Natural killer cell treated with Interleukin-12 subunit alpha and Interleukin-12 subunit beta and Interleukin-15 and Interleukin-18, amount 100 ng/mL, for 72 hours (primary cell): Measurements from ENCODE around the gene C1orf87. TPM values are rescaled to one million over a fixed set of nuclear protein-coding genes. Genes with fewer than 3 reads are reported as not detected.

Source experiments
- ATAC-seq, 2 donors: fragments of 150-1000 bp; cut with Tn5 transposase in 1 of 2; sonication (Bioruptor Pico), chemical (Tn5 transposase) in 1 of 2; 2 replicates each; pipeline ENCODE4 v1.10.0; 2021
- DNase-seq: peaks from one replicate; pipeline ENCODE4 v3.0.0; 2022; ENCODE audit warnings: low spot score
- H3K27ac Mint-ChIP-seq, 2 donors: 1 replicate in 1 of 2; 2 replicates in 1 of 2; pipeline ENCODE4 v1.8.0; 2022; ENCODE audit warnings: mixed read lengths in 2 of 2, mild to moderate bottlenecking in 1 of 2, moderate library complexity in 1 of 2
- H3K27me3 Mint-ChIP-seq, 2 donors: 1 replicate in 1 of 2; 2 replicates in 1 of 2; pipeline ENCODE4 v1.8.0; 2022; ENCODE audit warnings: mixed read lengths in 2 of 2
- H3K36me3 Mint-ChIP-seq: one replicate; pipeline ENCODE4 v1.8.0; 2022; ENCODE audit warnings: mixed read lengths
- H3K4me1 Mint-ChIP-seq, 2 donors: 1 replicate in 1 of 2; 2 replicates in 1 of 2; pipeline ENCODE4 v1.8.0; 2022; ENCODE audit warnings: low read depth in 2 of 2, mixed read lengths in 2 of 2, mild to moderate bottlenecking in 1 of 2
- H3K4me3 Mint-ChIP-seq: one replicate; pipeline ENCODE4 v1.8.0; 2022; ENCODE audit warnings: mixed read lengths
- H3K9me3 Mint-ChIP-seq: 2 replicates; pipeline ENCODE4 v1.8.0; 2022; ENCODE audit warnings: mixed read lengths
- total RNA-seq, 2 donors: library from RNA; stranded (reverse); gene quantifications; one replicate each; pipeline ENCODE4 v1.2.3, GENCODE V29; 2022

Gene C1orf87
- total RNA-seq, 2 donors from 2014 or later, result not detected

GRCh38 chr1:59999006-59999405 lies 74.6 kb downstream of the C1orf87 start:
- no peak overlapping the region for H3K27ac Mint-ChIP-seq
- ATAC-seq, result no peak
- no peak overlapping the region for H3K4me3 Mint-ChIP-seq
- H3K27me3 Mint-ChIP-seq, result peaks cover 18 to 34% of the 10 kb centered on the region in 2 donors
- no peaks in the 10 kb centered on the region for H3K9me3 Mint-ChIP-seq
- H3K36me3 Mint-ChIP-seq, result no peaks in the 10 kb centered on the region
- no peak for DNase-seq
- H3K4me1 Mint-ChIP-seq, result no peaks in the 10 kb centered on the region

GRCh38 chr1:59997479-59998115 lies 76.0 kb downstream of the C1orf87 start:
- H3K27me3 Mint-ChIP-seq, result peaks cover 18 to 36% of the 10 kb centered on the region in 2 donors
- ATAC-seq (no peak), DNase-seq (no peak)
- H3K4me3 Mint-ChIP-seq, result no peak overlapping the region
- no peak overlapping the region for H3K27ac Mint-ChIP-seq
- H3K4me1 Mint-ChIP-seq, result no peaks in the 10 kb centered on the region
- H3K9me3 Mint-ChIP-seq, result no peaks in the 10 kb centered on the region
- no peaks in the 10 kb centered on the region for H3K36me3 Mint-ChIP-seq

- no peak overlapping the region for H3K4me3 Mint-ChIP-seq
- H3K27me3 Mint-ChIP-seq, result peaks cover 12 to 36% of the 10 kb centered on the region in 2 donors
- no peak overlapping the region for H3K27ac Mint-ChIP-seq
- H3K36me3 Mint-ChIP-seq, result no peaks in the 10 kb centered on the region
- H3K4me1 Mint-ChIP-seq, result no peaks in the 10 kb centered on the region
- H3K9me3 Mint-ChIP-seq, result no peaks in the 10 kb centered on the region
- ATAC-seq (no peak), DNase-seq (no peak)
These were observed 79.0 kb downstream of the C1orf87 start for GRCh38 chr1:59994302-59995198.

- no peaks in the 10 kb centered on the region for H3K9me3 Mint-ChIP-seq
- H3K36me3 Mint-ChIP-seq, result no peaks in the 10 kb centered on the region
- H3K27ac Mint-ChIP-seq, result no peak overlapping the region
- no peak overlapping the region for H3K4me3 Mint-ChIP-seq
- no peaks in the 10 kb centered on the region for H3K4me1 Mint-ChIP-seq
- H3K27me3 Mint-ChIP-seq, result peaks cover 12 to 25% of the 10 kb centered on the region in 2 donors
- no peak for DNase-seq
- no peak for ATAC-seq
These were observed 81.3 kb downstream of the C1orf87 start for GRCh38 chr1:59992040-59992820.

GRCh38 chr1:59990470-59990869 lies 83.1 kb downstream of the C1orf87 start:
- no peak overlapping the region for H3K4me3 Mint-ChIP-seq
- peaks cover 8 to 18% of the 10 kb centered on the region in 2 donors for H3K27me3 Mint-ChIP-seq
- ATAC-seq, result no peak
- no peaks in the 10 kb centered on the region for H3K36me3 Mint-ChIP-seq
- no peak for DNase-seq
- H3K4me1 Mint-ChIP-seq, result no peaks in the 10 kb centered on the region
- no peak overlapping the region for H3K27ac Mint-ChIP-seq
- no peaks in the 10 kb centered on the region for H3K9me3 Mint-ChIP-seq

DNA sequence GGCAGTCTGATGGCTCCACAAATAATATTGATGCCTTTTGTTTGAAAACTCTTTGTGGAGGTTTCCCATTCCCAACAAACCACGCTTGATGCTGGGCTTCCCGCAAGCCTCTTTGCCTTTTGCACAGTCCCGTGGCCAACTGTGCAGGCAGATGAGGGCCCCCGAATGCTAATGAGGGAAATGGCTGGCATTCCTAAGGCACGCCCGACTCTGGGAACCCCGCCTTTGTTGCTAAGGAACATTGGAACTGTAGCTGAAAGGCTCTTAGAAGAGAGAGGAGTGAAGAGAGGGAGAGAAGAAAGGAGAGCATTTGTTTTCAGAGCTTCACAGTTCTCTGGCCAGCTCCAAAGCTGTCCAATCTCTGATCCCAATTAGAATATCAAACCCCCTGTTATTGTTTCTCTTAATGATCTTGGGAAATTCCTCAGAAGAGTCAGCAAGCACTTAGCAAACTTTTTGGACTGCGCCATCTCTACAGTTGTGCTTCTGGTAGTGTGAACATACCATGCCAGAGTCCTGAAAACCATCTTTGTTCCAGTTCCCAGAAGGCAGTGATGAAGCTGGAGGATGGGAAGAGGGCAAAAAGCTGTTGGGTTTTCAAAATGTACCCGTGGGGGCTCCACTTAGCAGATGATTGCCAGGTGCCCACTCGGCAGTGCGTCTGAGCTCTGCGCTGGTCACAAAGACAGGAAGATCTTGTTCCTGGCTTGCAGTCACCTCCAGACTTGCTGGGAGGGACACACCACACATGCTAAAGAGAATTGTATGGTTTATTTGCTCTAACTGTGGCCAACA lies 86.9 kb downstream of the C1orf87 start:
- H3K27ac Mint-ChIP-seq, result no peak overlapping the region
- no peak overlapping the region for H3K4me3 Mint-ChIP-seq
- peaks cover 5 to 8% of the 10 kb centered on the region in 2 donors for H3K27me3 Mint-ChIP-seq
- no peaks in the 10 kb centered on the region for H3K4me1 Mint-ChIP-seq
- no peaks in the 10 kb centered on the region for H3K36me3 Mint-ChIP-seq
- H3K9me3 Mint-ChIP-seq, result no peaks in the 10 kb centered on the region
- ATAC-seq (no peak), DNase-seq (no peak)

DNA sequence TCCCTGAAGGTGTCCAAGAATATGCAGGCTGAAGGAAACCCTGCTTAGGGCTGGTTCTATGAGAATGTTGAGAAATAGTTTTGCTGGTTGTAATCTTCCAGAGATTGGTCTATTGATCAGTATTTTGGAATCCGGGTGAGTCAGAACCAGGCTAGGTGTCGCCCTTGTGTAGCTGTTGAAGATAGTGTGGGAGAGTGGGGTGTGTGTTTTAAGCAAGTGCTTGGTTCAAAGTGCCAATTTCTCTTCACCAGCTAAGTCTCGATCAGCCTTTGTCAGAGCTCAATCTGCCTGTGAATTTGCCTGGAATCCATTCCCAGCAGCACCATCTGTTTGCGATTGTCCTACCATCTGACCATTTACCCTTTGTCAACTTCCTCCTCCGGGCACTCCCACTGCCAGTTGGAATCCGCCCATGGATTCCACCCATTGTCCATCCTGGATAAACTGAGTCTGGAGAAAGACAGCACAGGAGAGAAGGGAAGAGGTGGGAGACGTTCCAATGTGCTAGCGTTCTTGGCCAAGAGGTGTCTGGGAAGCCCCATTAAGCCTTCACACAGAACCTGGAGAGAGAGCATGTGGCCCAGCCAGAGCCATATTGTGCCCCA lies 87.6 kb downstream of the C1orf87 start:
- DNase-seq (no peak), ATAC-seq (no peak)
- Mint-ChIP-seq H3K9me3 (no peaks in the 10 kb centered on the region), H3K27me3 (peaks cover 5 to 8% of the 10 kb centered on the region in 2 donors), H3K4me3 (no peak overlapping the region), H3K27ac (no peak overlapping the region), H3K4me1 (no peaks in the 10 kb centered on the region), H3K36me3 (no peaks in the 10 kb centered on the region)

GRCh38 chr1:59979666-59980065 lies 93.9 kb downstream of the C1orf87 start:
- no peak for ATAC-seq
- no peak for DNase-seq
- H3K4me1 Mint-ChIP-seq, result no peaks in the 10 kb centered on the region
- peaks cover 14 to 22% of the 10 kb centered on the region in 2 donors for H3K27me3 Mint-ChIP-seq
- H3K27ac Mint-ChIP-seq, result no peak overlapping the region
- no peaks in the 10 kb centered on the region for H3K9me3 Mint-ChIP-seq
- H3K4me3 Mint-ChIP-seq, result no peak overlapping the region
- no peaks in the 10 kb centered on the region for H3K36me3 Mint-ChIP-seq

DNA sequence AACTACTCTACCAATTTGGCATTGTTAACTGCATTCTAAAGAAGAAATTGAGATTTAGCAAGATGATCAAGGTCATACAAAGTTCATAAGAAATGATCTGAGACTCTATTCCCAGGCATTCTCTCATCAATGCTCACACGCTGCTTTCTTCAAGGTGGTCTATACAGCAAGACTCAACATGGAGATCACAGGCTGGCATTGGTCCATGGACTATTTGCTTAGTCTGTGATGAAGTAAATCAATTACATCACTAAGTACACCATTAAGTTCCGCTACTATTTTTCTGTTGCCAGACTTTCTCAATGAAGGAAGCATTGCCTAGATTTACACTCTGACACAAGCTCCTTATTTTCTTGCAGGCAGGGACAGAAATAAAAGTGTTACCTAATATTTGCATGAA lies 95.1 kb downstream of the C1orf87 start:
- ATAC-seq, result no peak
- Mint-ChIP-seq H3K4me3 (no peak overlapping the region), H3K36me3 (no peaks in the 10 kb centered on the region)

DNA sequence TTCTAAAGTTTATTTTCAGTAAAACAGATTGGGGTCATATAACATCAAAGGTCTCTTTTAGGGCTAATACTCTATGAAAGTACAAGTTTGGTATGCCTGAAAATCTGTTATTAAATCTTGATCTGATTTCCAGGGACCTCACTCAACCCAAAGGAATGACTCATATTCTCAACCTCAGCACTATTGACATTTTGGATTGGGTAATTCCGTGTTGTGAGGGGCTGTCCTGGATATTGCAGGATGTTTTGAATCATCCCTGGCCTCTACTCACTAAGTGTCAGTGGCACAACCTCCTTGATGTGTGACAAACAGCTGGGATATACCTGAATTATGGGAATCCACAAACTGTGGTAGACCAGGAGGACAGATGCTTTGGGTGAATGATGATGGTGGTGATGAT lies 95.5 kb downstream of the C1orf87 start:
- H3K27me3 Mint-ChIP-seq, result peaks cover 23 to 30% of the 10 kb centered on the region in 2 donors
- H3K9me3 Mint-ChIP-seq, result no peaks in the 10 kb centered on the region
- no peaks in the 10 kb centered on the region for H3K4me1 Mint-ChIP-seq
- no peak for ATAC-seq
- H3K36me3 Mint-ChIP-seq, result no peaks in the 10 kb centered on the region
- no peak overlapping the region for H3K27ac Mint-ChIP-seq
- DNase-seq, result no peak
- no peak overlapping the region for H3K4me3 Mint-ChIP-seq

More for the DNA sequence above, 95.1 kb downstream of the C1orf87 start:
- H3K27me3 Mint-ChIP-seq, result peaks cover 20 to 30% of the 10 kb centered on the region in 2 donors
- no peak overlapping the region for H3K27ac Mint-ChIP-seq
- no peak for DNase-seq
- H3K4me1 Mint-ChIP-seq, result no peaks in the 10 kb centered on the region
- H3K9me3 Mint-ChIP-seq, result no peaks in the 10 kb centered on the region

- H3K27ac Mint-ChIP-seq, result no peak overlapping the region
- no peaks in the 10 kb centered on the region for H3K4me1 Mint-ChIP-seq
- H3K9me3 Mint-ChIP-seq, result no peaks in the 10 kb centered on the region
- peaks cover 23 to 30% of the 10 kb centered on the region in 2 donors for H3K27me3 Mint-ChIP-seq
- no peak overlapping the region for H3K4me3 Mint-ChIP-seq
- DNase-seq (no peak), ATAC-seq (no peak)
- H3K36me3 Mint-ChIP-seq, result no peaks in the 10 kb centered on the region
These were observed 96.5 kb downstream of the C1orf87 start for GRCh38 chr1:59977075-59977410.

GRCh38 chr1:59976194-59977074 lies 97.1 kb downstream of the C1orf87 start:
- peaks cover 24 to 30% of the 10 kb centered on the region in 2 donors for H3K27me3 Mint-ChIP-seq
- ATAC-seq (no peak), DNase-seq (no peak)
- H3K4me3 Mint-ChIP-seq, result no peak overlapping the region
- H3K9me3 Mint-ChIP-seq, result no peaks in the 10 kb centered on the region
- no peak overlapping the region for H3K27ac Mint-ChIP-seq
- H3K4me1 Mint-ChIP-seq, result peaks cover 0 to under 1% of the 10 kb centered on the region in 2 donors
- H3K36me3 Mint-ChIP-seq, result no peaks in the 10 kb centered on the region
